Measurements from ENCODE around the gene PROC. TPM values are rescaled to one million over a fixed set of nuclear protein-coding genes. Genes with fewer than 3 reads are reported as not detected.
A peak's percentile ranks its signal among the peaks of the same experiment; 100 is the strongest.

Gene PROC
- total and polyA plus RNA-seq, 2 of the 8 experiments (the other 6 are each of a cell fraction or from before 2014, with no cell fraction given): 1.5 to 1.6 TPM

- no peak overlapping the region for H3K23ac ChIP-seq (ENCODE audit: insufficient read length)
- CTCF ChIA-PET (ENCODE audit: partially characterized antibody): interaction anchor here (0.6 to 7.6 kb wide), 3 partner anchors 14 to 226 kb away, joined by 3 to 46 read pairs (median 4); no protein-coding TSS in a partner anchor
- no peaks in the 10 kb centered on the region for H3K36me3 ChIP-seq (ENCODE audit: control insufficient read depth in 2 of 4, insufficient read depth in 4 of 4, low read length in 3 of 4)
- H3K79me2 ChIP-seq (ENCODE audit: control insufficient read depth in 1 of 2, insufficient read depth in 2 of 2, low read length in 2 of 2): no peaks in the 10 kb centered on the region
- H3K4ac ChIP-seq (replicated peaks; ENCODE audit: insufficient read length, low read depth, low read length): no peak overlapping the region
- FAIRE-seq: no peak
- TF ChIP-seq CBX5 (IDR thresholded peaks at IDR 0.05; ENCODE audit: low read depth, low read length): no peak
- no peak for TF ChIP-seq RAD21 (IDR thresholded peaks at IDR 0.05 in 1 of 2, conservative IDR thresholded peaks at IDR 0.05 in 1 of 2; ENCODE audit: low read depth in 2 of 2, low read length in 2 of 2)
- H4K8ac ChIP-seq (ENCODE audit: extremely low read depth, insufficient read depth, low read length): no peak overlapping the region
- no peak overlapping the region for H2BK5ac ChIP-seq (ENCODE audit: low read depth, low read length)
- no peaks in the 10 kb centered on the region for H3K79me1 ChIP-seq (ENCODE audit: low read depth, low read length)
- DNase-seq (ENCODE audit: low read depth in 1 of 2, low spot score in 2 of 2): peak in 1 of 2 experiments; percentile 22
- H3K4me1 ChIP-seq (replicated peaks in 1 of 4; ENCODE audit: control insufficient read depth in 3 of 4, insufficient read depth in 4 of 4, low read length in 3 of 4): no peaks in the 10 kb centered on the region
- H3K4me3 ChIP-seq (ENCODE audit: extremely low read depth in 1 of 4, insufficient read depth in 2 of 4, low read depth in 3 of 4, low read length in 4 of 4): no peak overlapping the region
- no peak overlapping the region for H4K5ac ChIP-seq (ENCODE audit: insufficient read length, low read depth, low read length)
- 72% methylated on average over 4 of the region's 5 CpGs; no CpG with 5 or more reads in 1 of the 2 experiments for WGBS, 2 experiments (ENCODE audit: extremely low coverage in 1 of 2, insufficient coverage in 1 of 2, insufficient read length in 1 of 2, insufficient replicate concordance in 2 of 2, low coverage in 1 of 2, low lambda C conversion rate in 2 of 2, missing lambda C conversion rate in 1 of 2)
- H2BK12ac ChIP-seq (ENCODE audit: low read depth, low read length): no peak overlapping the region
- H2AFZ ChIP-seq (ENCODE audit: low read length): no peak overlapping the region
- no peak overlapping the region for H3K27ac ChIP-seq (ENCODE audit: low read depth, low read length)
- no peaks in the 10 kb centered on the region for H4K20me1 ChIP-seq (replicated peaks in 1 of 2; ENCODE audit: control insufficient read depth in 1 of 2, insufficient read depth in 2 of 2, low read length in 2 of 2)
- no peaks in the 10 kb centered on the region for H3K27me3 ChIP-seq (replicated peaks in 1 of 4; ENCODE audit: control insufficient read depth in 3 of 4, extremely low read depth in 1 of 4, insufficient read depth in 3 of 4, low read length in 3 of 4)
- H3K18ac ChIP-seq (ENCODE audit: extremely low read depth, low read length): no peak overlapping the region
- H2BK120ac ChIP-seq (replicated peaks; ENCODE audit: low read depth, low read length): no peak overlapping the region
- H2BK20ac ChIP-seq (ENCODE audit: low read length): no peak overlapping the region
- no peaks in the 10 kb centered on the region for H3K23me2 ChIP-seq (ENCODE audit: low read depth, low read length)
- no peak overlapping the region for H3K4me2 ChIP-seq (ENCODE audit: insufficient read depth in 1 of 2, low read depth in 2 of 2, low read length in 2 of 2)
- POLR2A ChIA-PET (ENCODE audit: partially characterized antibody): no interaction called here
- no peak overlapping the region for H2BK15ac ChIP-seq (ENCODE audit: low read length)
- H4K91ac ChIP-seq (replicated peaks; ENCODE audit: insufficient read length, low read length): no peak overlapping the region
- H2AK5ac ChIP-seq (ENCODE audit: low read depth, low read length): no peak overlapping the region
- no peak overlapping the region for H3K9ac ChIP-seq (replicated peaks in 1 of 4; ENCODE audit: extremely low read depth in 1 of 4, low read depth in 3 of 4, low read length in 3 of 4)
- H3K9me3 ChIP-seq (ENCODE audit: insufficient read depth in 2 of 2, low read depth in 1 of 2, low read length in 1 of 2): 0 out of 4 replicates have a peak, but pooled peaks cover 0 to 2% of the 10 kb centered on the region in 2 experiments
- H3K56ac ChIP-seq (replicated peaks; ENCODE audit: insufficient read length, low read depth, low read length): no peak overlapping the region
- no peak overlapping the region for H3K14ac ChIP-seq (ENCODE audit: insufficient read length)
These were observed 21.1 kb downstream of the PROC start for GRCh38 chr2:127439343-127439742.
